ENCODE measurements around the gene SPATA31D4. TPM values are rescaled to one million over a fixed set of nuclear protein-coding genes. Genes with fewer than 3 reads are reported as not detected.

SPATA31D4 gene
- total RNA-seq, 1 donor, result not detected

GRCh38 chr9:81893929-81894328, 34.3 kb upstream of the SPATA31D4 start:
- no peak for TF ChIP-seq CTCF (IDR thresholded peaks at IDR 0.05; ENCODE audit: insufficient read depth, low read length)
- no peak overlapping the region for H3K4me3 ChIP-seq (ENCODE audit: low read depth, low read length)
- no peak for DNase-seq (ENCODE audit: low read depth)

GRCh38 chr9:81894891-81895290, 33.3 kb upstream of the SPATA31D4 start:
- H3K4me3 ChIP-seq (ENCODE audit: low read depth, low read length), result no peak overlapping the region
- no peak for DNase-seq (ENCODE audit: low read depth)
- TF ChIP-seq CTCF (IDR thresholded peaks at IDR 0.05; ENCODE audit: insufficient read depth, low read length), result no peak

GRCh38 chr9:81896070-81896469, 32.2 kb upstream of the SPATA31D4 start:
- no peak overlapping the region for H3K4me3 ChIP-seq (ENCODE audit: low read depth, low read length)
- no peak for DNase-seq (ENCODE audit: low read depth)
- TF ChIP-seq CTCF (IDR thresholded peaks at IDR 0.05; ENCODE audit: insufficient read depth, low read length), result no peak

- TF ChIP-seq CTCF (IDR thresholded peaks at IDR 0.05; ENCODE audit: insufficient read depth, low read length), result no peak
- peak; percentile 64 for DNase-seq (ENCODE audit: low read depth)
- no peak overlapping the region for H3K4me3 ChIP-seq (ENCODE audit: low read depth, low read length)
Measured at GRCh38 chr9:81898851-81899250, 29.4 kb upstream of the SPATA31D4 start.

- no peak for TF ChIP-seq CTCF (IDR thresholded peaks at IDR 0.05; ENCODE audit: insufficient read depth, low read length)
- H3K4me3 ChIP-seq (ENCODE audit: low read depth, low read length), result no peak overlapping the region
- DNase-seq (ENCODE audit: low read depth), result peak; percentile 81
Measured at GRCh38 chr9:81902196-81902595, 26.0 kb upstream of the SPATA31D4 start.

GRCh38 chr9:81902626-81903025, 25.6 kb upstream of the SPATA31D4 start:
- no peak overlapping the region for H3K4me3 ChIP-seq (ENCODE audit: low read depth, low read length)
- TF ChIP-seq CTCF (IDR thresholded peaks at IDR 0.05; ENCODE audit: insufficient read depth, low read length), result no peak
- peak; percentile 67 for DNase-seq (ENCODE audit: low read depth)

- peak; percentile 76 for DNase-seq (ENCODE audit: low read depth)
- TF ChIP-seq CTCF (IDR thresholded peaks at IDR 0.05; ENCODE audit: insufficient read depth, low read length), result no peak
- no peak overlapping the region for H3K4me3 ChIP-seq (ENCODE audit: low read depth, low read length)
Measured at GRCh38 chr9:81906671-81907070, 21.6 kb upstream of the SPATA31D4 start.

Measured in fibroblast of the aortic adventitia (primary cell).